Bone marrow (tissue), 2 donors: ENCODE data around the gene FGGY.

ENCODE experiments used
- DNase-seq, 2 donors: peaks; one replicate each; lab custom pipeline; 2025; lab: John Stamatoyannopoulos, UW

FGGY gene

GRCh38 chr1:59765011-59765730 lies 468.3 kb downstream of the FGGY start:
- DNase-seq = no peak

- DNase-seq = no peak
Measured at GRCh38 chr1:59766227-59766855, 469.4 kb downstream of the FGGY start.

- DNase-seq = no peak
Measured at GRCh38 chr1:59767119-59767518, 470.2 kb downstream of the FGGY start.

GRCh38 chr1:59768792-59769735 lies 472.2 kb downstream of the FGGY start:
- no peak for DNase-seq

GRCh38 chr1:59769736-59770095 lies 472.8 kb downstream of the FGGY start:
- DNase-seq = no peak

- DNase-seq = no peak
Measured at GRCh38 chr1:59771361-59771760, 474.5 kb downstream of the FGGY start.

GRCh38 chr1:59775480-59775879 lies 478.6 kb downstream of the FGGY start:
- no peak for DNase-seq

- DNase-seq = no peak
Measured at GRCh38 chr1:59776960-59777852, 480.3 kb downstream of the FGGY start.

GRCh38 chr1:59779949-59780348 lies 483.1 kb downstream of the FGGY start:
- DNase-seq = no peak

GRCh38 chr1:59788825-59789224 lies 491.9 kb downstream of the FGGY start:
- DNase-seq = no peak

- DNase-seq = no peak
Measured at GRCh38 chr1:59798600-59798999, 501.7 kb downstream of the FGGY start.

- DNase-seq = no peak
Measured at GRCh38 chr1:59803458-59804038, 506.7 kb downstream of the FGGY start.

- no peak for DNase-seq
Measured at GRCh38 chr1:59804301-59804700, 507.4 kb downstream of the FGGY start.

- DNase-seq = no peak
Measured at GRCh38 chr1:59805554-59805953, 508.7 kb downstream of the FGGY start.
